T1000 (cell line): Measurements from ENCODE around the gene GNAI3.
"Not testable (repeated sequence)": the region's sequence is repeated elsewhere in the genome, so short reads cannot be mapped to it uniquely, and the experiment has no call there.

Source experiments
- DNase-seq: peaks from one replicate; lab custom pipeline; 2025; ENCODE audit warnings: mixed read lengths; lab: John Stamatoyannopoulos, UW

GNAI3 gene

DNA sequence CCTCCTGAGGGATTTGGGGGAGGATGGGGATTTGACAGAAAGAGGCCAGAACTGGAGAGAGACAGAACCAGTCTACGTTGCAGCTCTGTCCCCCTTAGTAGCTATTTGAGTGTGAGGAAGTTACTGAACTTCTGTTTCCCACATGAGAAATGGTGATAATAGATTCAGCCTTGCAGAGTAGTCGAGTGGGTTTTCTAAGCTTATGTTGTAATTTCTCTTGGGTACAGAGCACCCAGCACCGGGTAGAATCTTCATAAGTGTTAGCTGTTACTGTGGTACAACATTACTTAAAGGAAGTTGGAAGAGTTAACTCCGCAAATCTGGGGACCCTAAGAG is 112.2 kb downstream of the GNAI3 start:
- not testable (repeated sequence) for DNase-seq

GRCh38 chr1:109661391-109661790 is 113.0 kb downstream of the GNAI3 start:
- DNase-seq: no peak

DNA sequence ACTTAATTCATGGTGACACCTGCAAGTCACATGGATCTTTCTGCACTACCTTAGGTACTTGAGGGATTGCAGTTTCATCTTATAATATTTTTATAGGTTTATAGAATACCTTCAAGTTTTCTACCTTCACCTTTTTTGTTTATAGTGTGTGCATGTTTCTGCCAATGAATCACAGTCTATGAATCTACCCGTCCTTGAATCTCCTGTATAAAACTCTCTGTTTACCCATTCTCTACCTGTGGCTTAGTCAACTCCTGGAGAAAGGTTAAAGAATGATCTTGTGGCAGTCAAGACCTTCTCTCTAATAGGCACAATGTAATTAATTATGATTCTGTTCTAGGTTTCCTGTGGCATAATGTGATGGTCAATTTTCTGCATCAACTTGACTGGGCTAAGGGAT is 116.3 kb downstream of the GNAI3 start:
- no peak for DNase-seq

- DNase-seq: peak; percentile 73
These were observed 119.2 kb downstream of the GNAI3 start, which contains the start of gene GSTM2 for GRCh38 chr1:109667452-109668122. Gene GSTM2, plus strand, starts transcription at chr1:109668057. Its CDS starts 59 bp downstream, at chr1:109668116.
